Islet precursor cell (in vitro differentiated cells): Measurements from ENCODE around the gene RPL10.

Experiments used
- DNase-seq: peaks from one replicate; pipeline ENCODE4 v3.0.0-alpha.2; 2018

RPL10 gene

DNA sequence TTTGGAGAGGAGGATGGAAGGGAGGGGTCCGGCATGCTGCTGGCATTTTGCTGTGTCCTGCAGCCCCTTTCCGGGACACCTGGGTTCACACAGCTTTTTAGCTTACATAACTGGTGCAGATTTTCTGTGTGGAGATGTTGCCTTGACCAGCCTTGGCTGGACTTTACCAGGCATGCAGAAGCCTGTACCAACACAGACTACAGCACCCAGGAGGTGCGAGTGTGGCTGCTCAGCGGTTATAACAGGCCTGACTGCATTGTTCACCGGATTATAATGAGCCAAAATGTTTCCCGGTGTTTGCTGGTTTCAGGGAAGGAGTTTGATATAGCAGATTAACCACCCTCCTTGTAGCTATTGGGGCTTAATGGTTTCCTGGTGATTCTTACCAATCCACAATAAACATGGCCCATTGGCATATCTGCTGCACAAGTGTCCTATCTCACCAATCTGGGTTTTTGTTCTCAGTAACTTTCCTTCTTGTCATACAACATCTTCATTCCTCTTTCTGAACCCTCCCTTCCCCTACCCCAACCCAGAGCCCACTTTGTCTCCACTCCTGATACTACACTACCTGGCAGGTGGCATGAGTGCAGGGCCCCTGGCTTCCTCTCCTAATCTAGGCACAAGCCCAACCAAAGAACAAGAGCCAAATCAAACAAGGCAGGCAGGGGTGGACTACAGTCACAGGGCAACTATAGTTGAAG, 3.9 kb downstream of the RPL10 start:
- DNase-seq: no peak

- DNase-seq: no peak
Observed at GRCh38 chrX:154402622-154403127, 4.5 kb downstream of the RPL10 start.

GRCh38 chrX:154403192-154403591, 5.0 kb downstream of the RPL10 start:
- DNase-seq: no peak

- no peak for DNase-seq
Observed at GRCh38 chrX:154403858-154404257, 5.7 kb downstream of the RPL10 start.

DNA sequence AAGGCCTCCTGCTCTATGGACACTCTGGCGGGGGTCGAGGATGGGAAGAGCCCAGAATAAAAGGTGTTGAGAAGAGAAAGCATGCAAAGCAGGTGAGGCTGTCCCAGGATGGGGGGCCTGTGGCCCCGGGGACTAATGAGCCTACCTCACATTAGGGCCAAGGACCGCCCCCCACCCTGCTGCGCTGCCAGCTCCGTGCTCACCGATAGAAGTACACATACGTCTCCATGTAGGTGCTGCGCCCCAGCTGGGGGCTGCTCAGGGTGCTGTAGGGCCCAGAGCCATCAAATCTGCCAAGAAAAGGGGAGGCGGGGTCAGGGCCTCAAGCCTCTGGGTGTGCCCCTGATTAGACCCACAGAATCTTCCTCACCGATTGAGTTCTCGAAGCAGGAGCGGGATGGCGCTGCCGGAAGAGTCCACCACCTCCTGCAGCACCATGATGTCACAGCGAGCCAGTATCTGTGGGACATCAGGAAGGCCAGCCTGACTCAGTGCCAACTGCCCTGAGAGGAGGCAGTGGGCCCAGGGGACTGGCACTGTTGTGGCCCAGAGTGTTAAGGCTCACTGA, 6.5 kb downstream of the RPL10 start:
- no peak for DNase-seq

- no peak for DNase-seq
Observed at GRCh38 chrX:154408659-154409221, 10.6 kb downstream of the RPL10 start.

- peak; percentile 99 for DNase-seq
Observed at GRCh38 chrX:154409222-154409871, 11.2 kb downstream of the RPL10 start, which contains the start of gene DNASE1L1. TSS of gene DNASE1L1 (minus strand) at chrX:154409254. CDS start at chrX:154405568, 3,686 bp downstream.

GRCh38 chrX:154411981-154412340, 13.8 kb downstream of the RPL10 start:
- peak; percentile 79 for DNase-seq

DNA sequence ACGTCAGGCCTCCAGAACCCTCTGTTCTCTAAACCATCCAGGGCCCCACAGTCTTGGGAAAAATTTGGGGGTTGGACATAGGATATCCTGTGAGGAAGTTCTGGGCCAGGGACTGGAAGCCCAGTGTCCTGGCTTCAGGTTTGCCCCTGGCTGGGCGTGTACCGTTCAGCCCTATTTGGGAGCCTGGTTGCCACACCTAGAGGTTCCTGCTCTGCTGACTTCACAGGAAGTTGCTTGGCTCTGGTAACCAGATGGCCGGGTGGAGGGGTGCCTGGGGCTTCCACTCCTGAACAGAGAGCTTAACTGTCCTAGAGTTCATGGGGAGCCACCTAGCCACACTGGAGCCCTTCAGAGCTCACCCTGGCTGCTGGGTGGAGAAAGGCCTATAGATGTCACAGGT, 14.3 kb downstream of the RPL10 start:
- DNase-seq: no peak

GRCh38 chrX:154413142-154413541, 15.0 kb downstream of the RPL10 start:
- DNase-seq: no peak

GRCh38 chrX:154417157-154417556, 19.0 kb downstream of the RPL10 start:
- no peak for DNase-seq

DNA sequence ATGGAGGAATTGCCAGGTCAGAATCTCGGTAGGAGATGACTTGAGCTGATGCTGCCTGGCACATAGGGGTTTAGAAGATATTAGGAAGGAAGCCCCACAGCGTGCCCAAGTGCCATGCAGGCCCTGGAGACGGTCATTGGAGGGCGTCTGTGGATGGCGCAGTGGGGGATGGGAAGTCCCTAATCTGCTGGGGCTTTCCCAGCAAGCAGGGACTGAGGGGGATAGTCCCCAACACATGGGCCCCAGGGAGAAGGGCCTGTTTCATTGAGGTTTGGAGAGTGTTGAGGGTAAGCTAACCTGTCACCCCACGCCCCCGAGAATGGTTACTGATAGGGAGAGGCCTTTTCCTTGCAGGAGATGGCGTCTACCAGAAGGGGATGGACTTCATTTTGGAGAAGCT, 21.0 kb downstream of the RPL10 start:
- DNase-seq: no peak

- no peak for DNase-seq
Observed at GRCh38 chrX:154419688-154420401, 21.7 kb downstream of the RPL10 start.

DNA sequence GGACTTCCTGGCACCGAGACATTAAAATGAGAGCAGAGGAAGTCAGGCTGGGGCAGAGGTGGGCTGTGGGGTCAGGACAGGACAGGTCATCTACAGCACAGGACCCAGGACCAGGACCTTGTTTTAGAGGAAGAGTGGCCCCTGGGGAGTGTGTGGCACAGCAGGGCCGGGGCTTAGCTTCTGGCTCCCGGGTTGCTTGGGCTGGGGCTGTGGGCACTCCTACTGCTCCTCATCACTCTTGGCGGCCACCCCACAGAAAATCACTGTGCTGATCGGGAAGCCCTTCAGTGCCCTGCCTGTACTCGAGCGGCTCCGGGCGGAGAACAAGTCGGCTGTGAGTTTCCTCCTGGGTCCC, 22.2 kb downstream of the RPL10 start:
- DNase-seq: no peak

DNA sequence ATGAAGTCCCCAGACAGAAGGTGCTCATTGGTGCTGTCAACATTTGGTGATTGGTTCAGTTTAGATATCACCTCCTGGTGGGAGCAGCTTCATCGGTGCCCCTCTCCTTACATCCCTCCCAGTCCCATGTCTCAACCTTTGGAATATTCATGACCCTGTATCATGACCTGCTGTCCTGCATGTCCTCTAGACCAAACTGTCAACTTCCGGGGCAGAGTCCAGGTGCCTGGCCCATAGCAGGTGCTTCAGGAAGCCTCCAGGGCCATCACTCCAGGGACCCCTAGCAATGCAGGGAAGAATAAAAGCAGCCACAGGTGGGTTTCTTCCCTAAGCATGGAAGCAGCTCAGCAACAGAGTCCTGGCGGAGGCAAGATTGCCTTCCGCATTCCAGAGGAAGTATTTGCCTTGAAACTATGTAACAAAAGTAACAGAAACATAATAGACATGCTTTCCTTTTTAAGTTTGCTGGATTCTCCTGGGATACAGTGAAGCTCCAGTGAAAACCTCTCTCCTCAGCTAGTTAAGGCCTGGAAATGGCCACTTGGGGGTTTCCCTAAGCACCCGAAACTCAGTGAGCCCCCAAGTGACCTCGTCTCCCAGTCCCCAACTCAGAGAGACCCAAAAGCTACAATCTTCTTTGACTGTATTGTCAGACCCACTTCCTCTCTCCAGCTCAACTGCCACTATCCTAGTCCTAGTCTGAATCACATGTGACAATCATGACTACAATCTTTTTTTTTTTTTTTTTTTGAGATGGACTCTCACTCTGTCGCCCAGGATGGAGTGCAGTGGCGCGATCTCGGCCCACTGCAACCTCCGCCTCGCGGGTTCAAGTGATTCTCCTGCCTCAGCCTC, 29.0 kb downstream of the RPL10 start:
- DNase-seq: no peak

DNA sequence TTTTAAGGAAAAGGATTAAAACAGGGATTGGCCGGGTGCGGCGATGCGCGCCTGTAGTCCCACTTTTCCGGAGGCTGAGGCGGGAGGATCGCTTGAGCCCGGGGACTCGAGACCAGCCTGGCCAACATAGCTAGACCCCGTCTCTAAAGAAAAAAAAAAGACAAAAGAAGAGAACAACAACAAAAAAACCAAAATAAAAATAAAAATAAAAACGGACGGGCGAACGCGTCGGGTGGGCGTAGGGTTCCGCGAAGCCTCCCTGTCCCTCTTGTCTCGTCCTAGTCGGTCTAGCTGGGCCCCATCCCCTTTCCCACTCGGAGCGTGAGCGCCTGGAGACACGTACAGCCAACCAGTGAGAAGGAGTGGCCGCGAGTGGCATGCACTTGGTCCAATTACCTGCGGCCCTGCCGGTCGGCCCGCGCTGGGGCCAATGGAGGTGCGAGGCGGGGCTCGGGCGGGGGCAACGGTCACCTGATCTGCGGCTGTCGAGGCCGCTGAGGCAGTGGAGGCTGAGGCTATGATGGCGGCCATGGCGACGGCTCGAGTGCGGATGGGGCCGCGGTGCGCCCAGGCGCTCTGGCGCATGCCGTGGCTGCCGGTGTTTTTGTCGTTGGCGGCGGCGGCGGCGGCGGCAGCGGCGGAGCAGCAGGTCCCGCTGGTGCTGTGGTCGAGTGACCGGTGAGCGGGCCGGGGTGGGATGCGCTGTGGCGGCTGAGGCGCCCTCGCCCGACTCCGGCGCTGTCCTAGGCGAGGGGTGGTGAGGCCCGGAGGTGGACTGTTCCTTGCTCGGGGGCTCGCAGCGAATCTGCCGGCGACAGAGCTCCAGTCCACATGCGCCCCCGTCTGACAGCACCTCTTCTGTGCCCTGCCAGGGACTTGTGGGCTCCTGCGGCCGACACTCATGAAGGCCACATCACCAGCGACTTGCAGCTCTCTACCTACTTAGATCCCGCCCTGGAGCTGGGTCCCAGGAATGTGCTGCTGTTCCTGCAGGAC, 30.3 kb downstream of the RPL10 start, which contains the start of gene ATP6AP1:
Gene ATP6AP1 (plus strand): TSS at position 502 of the 996 bp plus-strand sequence. CDS start 16 bp downstream, at position 518.
- peak; percentile 97 for DNase-seq

DNA sequence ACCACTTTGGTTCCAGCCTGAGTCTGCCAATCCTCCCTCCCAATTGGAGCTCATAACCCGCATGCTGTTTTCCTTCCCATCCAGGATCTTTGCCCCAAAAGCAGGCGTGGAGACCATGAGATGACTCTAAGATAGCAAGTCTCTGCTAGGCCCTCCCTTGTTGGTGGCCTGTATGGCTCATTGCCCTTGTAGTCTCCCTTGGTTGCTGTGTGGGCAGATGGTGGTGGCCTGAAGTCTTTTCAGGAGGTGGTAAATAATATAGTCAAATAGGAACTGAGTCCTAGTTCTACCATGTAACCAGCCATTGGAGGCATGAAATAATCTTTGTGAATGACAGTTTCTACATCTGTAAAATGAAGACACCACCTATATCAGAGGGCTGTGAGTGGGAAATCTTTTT, 31.5 kb downstream of the RPL10 start:
- DNase-seq: no peak

DNA sequence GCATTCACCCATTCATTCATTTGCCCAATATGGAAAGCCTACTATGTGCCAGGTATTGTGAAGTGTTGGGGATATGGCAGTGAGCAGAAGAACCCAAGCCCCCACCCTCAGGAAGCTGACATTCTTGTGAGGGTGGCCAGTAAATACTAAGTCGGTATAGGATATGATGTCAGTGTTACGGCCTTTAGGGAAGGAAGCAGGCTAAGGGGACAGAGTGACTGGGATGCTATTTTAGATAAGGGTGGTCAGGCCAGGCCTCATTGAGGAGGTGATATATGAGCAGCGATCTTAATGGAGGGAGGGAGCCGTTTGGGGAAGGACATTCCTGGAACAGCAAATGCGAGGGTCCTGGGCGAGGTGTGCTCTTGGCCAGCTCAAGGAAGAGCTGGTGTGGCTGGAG, 32.3 kb downstream of the RPL10 start:
- no peak for DNase-seq

GRCh38 chrX:154430916-154431315, 32.7 kb downstream of the RPL10 start:
- DNase-seq: no peak

DNA sequence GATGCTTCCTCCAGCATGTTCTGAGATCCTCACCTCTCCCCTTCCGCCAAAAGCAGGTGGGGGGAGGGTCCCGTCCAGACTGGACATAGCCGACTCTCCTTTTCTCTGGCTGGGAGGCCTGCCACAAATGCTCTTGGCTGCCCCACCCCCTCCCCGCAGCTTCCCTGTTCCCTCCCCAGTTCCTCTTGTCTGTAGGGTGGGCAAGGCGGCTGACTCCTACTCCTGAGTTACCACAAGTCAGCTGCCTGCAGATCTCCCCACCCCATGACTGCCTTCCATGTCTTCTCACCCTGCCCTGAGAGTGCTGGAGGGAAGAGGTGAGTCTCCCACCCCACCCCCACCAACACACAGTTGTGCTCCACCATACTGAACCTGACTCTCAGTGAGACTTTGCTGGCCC, 33.2 kb downstream of the RPL10 start:
- no peak for DNase-seq

DNA sequence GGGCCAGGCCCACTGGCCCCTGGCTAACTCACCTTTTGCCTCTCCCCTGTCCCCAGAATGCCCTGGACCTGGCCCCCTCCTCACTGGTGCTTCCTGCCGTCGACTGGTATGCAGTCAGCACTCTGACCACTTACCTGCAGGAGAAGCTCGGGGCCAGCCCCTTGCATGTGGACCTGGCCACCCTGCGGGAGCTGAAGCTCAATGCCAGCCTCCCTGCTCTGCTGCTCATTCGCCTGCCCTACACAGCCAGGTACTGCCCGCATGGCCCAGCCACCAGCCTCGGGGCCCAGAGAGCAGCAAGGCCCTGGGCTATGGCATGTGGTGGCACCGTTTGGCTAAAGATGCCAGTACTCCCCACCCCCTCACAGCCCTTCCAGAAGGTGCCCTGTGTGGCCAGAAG, 34.0 kb downstream of the RPL10 start:
- DNase-seq: no peak
